HUES48 (cell line): ENCODE measurements around the gene AIG1.

Source experiments
- H3K27ac ChIP-seq: one replicate; pipeline ENCODE4 v1.7.0; 2013; ENCODE audit warnings: low read depth, low read length, inconsistent platforms
- H3K27me3 ChIP-seq: 2 replicates; pipeline ENCODE4 v1.6.1; 2013; ENCODE audit warnings: mild to moderate bottlenecking, low read length; ENCODE audit not compliant: control insufficient read depth, insufficient read depth
- H3K36me3 ChIP-seq: 2 replicates; pipeline ENCODE4 v1.6.1; 2013; ENCODE audit warnings: low read length; ENCODE audit not compliant: control insufficient read depth, insufficient read depth
- H3K4me1 ChIP-seq: 2 replicates; pipeline ENCODE4 v1.6.1; 2013; ENCODE audit warnings: mild to moderate bottlenecking, low read length; ENCODE audit not compliant: control insufficient read depth, insufficient read depth
- H3K4me3 ChIP-seq: 2 replicates; pipeline ENCODE4 v1.5.1; 2013; ENCODE audit warnings: mild to moderate bottlenecking, low read depth, low read length
- H3K9ac ChIP-seq: 2 replicates; pipeline ENCODE4 v1.6.1; 2013; ENCODE audit warnings: mild to moderate bottlenecking, low read depth, low read length, moderate library complexity
- H3K9me3 ChIP-seq: 2 replicates; pipeline ENCODE4 v1.6.1; 2013; ENCODE audit warnings: low read length; ENCODE audit not compliant: control insufficient read depth, insufficient read depth

AIG1 gene

GRCh38 chr6:143149771-143150170 lies 89.1 kb downstream of the AIG1 start:
- no peak overlapping the region for H3K9ac ChIP-seq
- H3K4me1 ChIP-seq: no peaks in the 10 kb centered on the region
- H3K27me3 ChIP-seq: no peaks in the 10 kb centered on the region
- no peaks in the 10 kb centered on the region for H3K36me3 ChIP-seq
- H3K9me3 ChIP-seq: no peaks in the 10 kb centered on the region
- H3K27ac ChIP-seq: no peak overlapping the region
- H3K4me3 ChIP-seq: no peak overlapping the region

GRCh38 chr6:143150281-143150680 lies 89.6 kb downstream of the AIG1 start:
- H3K4me1 ChIP-seq: no peaks in the 10 kb centered on the region
- no peak overlapping the region for H3K9ac ChIP-seq
- H3K27me3 ChIP-seq: no peaks in the 10 kb centered on the region
- H3K9me3 ChIP-seq: no peaks in the 10 kb centered on the region
- H3K27ac ChIP-seq: no peak overlapping the region
- H3K4me3 ChIP-seq: no peak overlapping the region
- no peaks in the 10 kb centered on the region for H3K36me3 ChIP-seq

- Histone ChIP-seq H3K27me3 (no peaks in the 10 kb centered on the region), H3K4me1 (no peaks in the 10 kb centered on the region), H3K9me3 (no peaks in the 10 kb centered on the region), H3K4me3 (no peak overlapping the region), H3K27ac (no peak overlapping the region), H3K36me3 (no peaks in the 10 kb centered on the region), H3K9ac (no peak overlapping the region)
Observed at GRCh38 chr6:143151381-143151780, 90.7 kb downstream of the AIG1 start.

GRCh38 chr6:143155681-143156080 lies 95.0 kb downstream of the AIG1 start:
- H3K4me1 ChIP-seq: peaks cover 4% of the 10 kb centered on the region; the same call in 1 of the 2 replicates
- H3K4me3 ChIP-seq: no peak overlapping the region
- no peak overlapping the region for H3K9ac ChIP-seq
- H3K36me3 ChIP-seq: no peaks in the 10 kb centered on the region
- H3K27ac ChIP-seq: no peak overlapping the region
- H3K27me3 ChIP-seq: no peaks in the 10 kb centered on the region
- H3K9me3 ChIP-seq: no peaks in the 10 kb centered on the region

- Histone ChIP-seq H3K27ac (no peak overlapping the region), H3K36me3 (no peaks in the 10 kb centered on the region), H3K4me1 (peaks cover 4% of the 10 kb centered on the region; the same call in 1 of the 2 replicates)
Observed at GRCh38 chr6:143157131-143157530, 96.4 kb downstream of the AIG1 start.

GRCh38 chr6:143158113-143158581 lies 97.5 kb downstream of the AIG1 start:
- no peak overlapping the region for H3K4me3 ChIP-seq
- H3K27me3 ChIP-seq: no peaks in the 10 kb centered on the region
- H3K4me1 ChIP-seq: peaks cover 4% of the 10 kb centered on the region; the same call in 1 of the 2 replicates
- H3K9ac ChIP-seq: no peak overlapping the region
- H3K27ac ChIP-seq: no peak overlapping the region
- H3K36me3 ChIP-seq: no peaks in the 10 kb centered on the region
- no peaks in the 10 kb centered on the region for H3K9me3 ChIP-seq

More at GRCh38 chr6:143157131-143157530, 96.4 kb downstream of the AIG1 start:
- no peaks in the 10 kb centered on the region for H3K27me3 ChIP-seq
- no peaks in the 10 kb centered on the region for H3K9me3 ChIP-seq
- H3K9ac ChIP-seq: no peak overlapping the region
- no peak overlapping the region for H3K4me3 ChIP-seq

GRCh38 chr6:143159001-143159400 lies 98.3 kb downstream of the AIG1 start:
- H3K4me3 ChIP-seq: no peak overlapping the region
- H3K27ac ChIP-seq: no peak overlapping the region
- H3K9me3 ChIP-seq: no peaks in the 10 kb centered on the region
- H3K9ac ChIP-seq: no peak overlapping the region
- H3K36me3 ChIP-seq: no peaks in the 10 kb centered on the region
- H3K4me1 ChIP-seq: peaks cover 4% of the 10 kb centered on the region; the same call in 1 of the 2 replicates
- H3K27me3 ChIP-seq: no peaks in the 10 kb centered on the region

- Histone ChIP-seq H3K27ac (no peak overlapping the region), H3K9me3 (no peaks in the 10 kb centered on the region), H3K27me3 (no peaks in the 10 kb centered on the region), H3K4me3 (no peak overlapping the region), H3K4me1 (peaks cover 4% of the 10 kb centered on the region; the same call in 1 of the 2 replicates), H3K9ac (no peak overlapping the region), H3K36me3 (0 out of 2 replicates have a peak, but pooled peaks cover under 1% of the 10 kb centered on the region)
Observed at GRCh38 chr6:143160015-143160414, 99.3 kb downstream of the AIG1 start.

- Histone ChIP-seq H3K27me3 (no peaks in the 10 kb centered on the region), H3K4me1 (peaks cover 4% of the 10 kb centered on the region; the same call in 1 of the 2 replicates), H3K4me3 (no peak overlapping the region), H3K36me3 (peaks cover 7% of the 10 kb centered on the region), H3K9ac (no peak overlapping the region), H3K9me3 (no peaks in the 10 kb centered on the region), H3K27ac (no peak overlapping the region)
Observed at GRCh38 chr6:143160439-143161220, 99.9 kb downstream of the AIG1 start.

- no peaks in the 10 kb centered on the region for H3K9me3 ChIP-seq
- peaks cover 17% of the 10 kb centered on the region for H3K36me3 ChIP-seq
- H3K27ac ChIP-seq: no peak overlapping the region
- H3K9ac ChIP-seq: no peak overlapping the region
- H3K4me1 ChIP-seq: peaks cover 4% of the 10 kb centered on the region; the same call in 1 of the 2 replicates
- no peaks in the 10 kb centered on the region for H3K27me3 ChIP-seq
- no peak overlapping the region for H3K4me3 ChIP-seq
Observed at GRCh38 chr6:143163621-143164020, 102.9 kb downstream of the AIG1 start.

GRCh38 chr6:143164565-143165105 lies 103.9 kb downstream of the AIG1 start:
- no peaks in the 10 kb centered on the region for H3K9me3 ChIP-seq
- peaks cover 17% of the 10 kb centered on the region for H3K36me3 ChIP-seq
- H3K4me3 ChIP-seq: no peak overlapping the region
- no peak overlapping the region for H3K9ac ChIP-seq
- H3K27ac ChIP-seq: no peak overlapping the region
- peaks cover 2% of the 10 kb centered on the region; the same call in 1 of the 2 replicates for H3K4me1 ChIP-seq
- H3K27me3 ChIP-seq: no peaks in the 10 kb centered on the region
